Prostate gland (tissue), 2 donors: ENCODE data around the gene PIGK. TPM values are rescaled to one million over a fixed set of nuclear protein-coding genes. Genes with fewer than 3 reads are reported as not detected.

ENCODE experiments used
- DNase-seq: peaks from one replicate; pipeline ENCODE4 v3.0.0-alpha.2; 2019; ENCODE audit warnings: low spot score
- H3K27ac ChIP-seq, 2 donors: fragments of 200-600 bp; sonication (generic); 2 replicates each; pipeline ENCODE4 v1.5.1; 2017 to 2019
- H3K27me3 ChIP-seq: fragments of 200-600 bp; sonication (generic); replicated peaks from 2 replicates; pipeline ENCODE4 v1.5.1; 2019; ENCODE audit not compliant: insufficient read depth
- H3K36me3 ChIP-seq, 2 donors: fragments of 200-600 bp; sonication (generic); 1 replicate in 1 of 2; 2 replicates in 1 of 2; pipeline versions ENCODE4 v1.5.1 to v1.8.1; 2017 to 2019
- H3K4me1 ChIP-seq: fragments of 200-600 bp; sonication (generic); replicated peaks from 2 replicates; pipeline ENCODE4 v1.5.1; 2019
- H3K4me3 ChIP-seq, 2 donors: fragments of 200-600 bp; sonication (generic); 2 replicates each; pipeline ENCODE4 v1.5.1; 2017 to 2019
- H3K9me3 ChIP-seq: fragments of 200-600 bp; sonication (generic); 2 replicates; pipeline ENCODE4 v1.5.1; 2017
- CTCF ChIP-seq, 4 experiments: fragments of 200-600 bp in 2 of 4; fragments of 450-650 bp in 2 of 4; sonication (generic) in 2 of 4; IDR thresholded peaks; 1 replicate in 3 of 4; 2 replicates in 1 of 4; pipeline ENCODE4 v1.5.1; 2016 to 2019; ENCODE audit warnings: antibody characterized with exemption in 4 of 4, mild to moderate bottlenecking in 2 of 4, moderate library complexity in 2 of 4
- POLR2A ChIP-seq: fragments of 450-650 bp; IDR thresholded peaks from one replicate; pipeline ENCODE4 v1.6.1; 2016; ENCODE audit warnings: antibody characterized with exemption, mild to moderate bottlenecking
- POLR2AphosphoS5 ChIP-seq: sonication (generic); formaldehyde crosslinking; IDR thresholded peaks from one replicate; pipeline ENCODE4 v1.6.1; 2017; ENCODE audit warnings: antibody characterized with exemption
- WGBS: methylation state at CpG from one replicate; pipeline ENCODE4 v1.1.5; 2018; 5-methylcytosine and 5-hydroxymethylcytosine counted together
- intact Hi-C: fragments of 100-400 bp; cut with DNase I; formaldehyde crosslinking; loops from one replicate; pipeline ENCODE4 v1.14.2; 2022
- total RNA-seq, 2 donors: library from RNA; depleted of rRNA; stranded (reverse); fragments of >200 nt; gene quantifications; one replicate each; pipeline ENCODE4 v1.1.0, GENCODE V29; 2016

PIGK gene
- 10 to 100 TPM; 20.4 to 25.9 TPM for total RNA-seq

- intact Hi-C loops = no loop called here
- H3K36me3 ChIP-seq = no peaks in the 10 kb centered on the region
- WGBS = 1% methylated on average over 31 of the region's 31 CpGs
- peak within 1 kb of the TSS; percentile 77 to 79 for H3K27ac ChIP-seq
- peak; percentile 85 for TF ChIP-seq POLR2AphosphoS5
- no peak for TF ChIP-seq POLR2A
- TF ChIP-seq CTCF (IDR thresholded peaks at IDR 0.05) = no peak
- no peaks in the 10 kb centered on the region for H3K27me3 ChIP-seq
- no peaks in the 10 kb centered on the region for H3K9me3 ChIP-seq
- H3K4me3 ChIP-seq = peak within 1 kb of the TSS; percentile 60 to 65
- H3K4me1 ChIP-seq = no peaks in the 10 kb centered on the region
- peak; percentile 86 for DNase-seq
These were observed at the start of gene PIGK for GRCh38 chr1:77219166-77219887. TSS of gene PIGK (minus strand) at chr1:77219430. CDS start at chr1:77219402, 28 bp downstream.

DNA sequence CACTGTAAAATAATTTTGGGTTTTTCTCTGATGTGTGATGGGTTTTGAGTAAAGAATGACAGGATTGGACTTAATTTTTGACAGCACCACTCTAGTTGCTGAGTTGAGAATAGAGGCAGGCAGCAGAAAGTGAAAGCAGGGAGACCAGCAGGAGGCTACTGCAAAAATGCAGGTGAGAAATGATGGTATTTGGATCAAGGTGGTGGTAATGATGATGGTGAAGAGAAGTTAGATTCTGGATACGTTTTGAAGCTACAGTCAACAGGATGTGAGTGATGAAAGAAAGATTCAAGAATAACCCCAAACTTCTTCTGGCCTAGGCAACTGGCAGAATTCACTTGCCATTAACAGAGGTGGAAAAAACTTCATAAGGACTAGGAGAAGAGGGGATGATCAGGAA is 47.8 kb upstream of the PIGK start:
- Histone ChIP-seq H3K4me1 (no peaks in the 10 kb centered on the region), H3K4me3 (no peak overlapping the region), H3K36me3 (no peaks in the 10 kb centered on the region), H3K9me3 (no peaks in the 10 kb centered on the region), H3K27me3 (no peaks in the 10 kb centered on the region), H3K27ac (no peak overlapping the region)
- intact Hi-C loops = no loop called here
- DNase-seq = no peak
- TF ChIP-seq POLR2AphosphoS5 = no peak
- TF ChIP-seq POLR2A = no peak
- no peak for TF ChIP-seq CTCF (IDR thresholded peaks at IDR 0.05)
- WGBS = 61% methylated on average over 1 of the region's 1 CpG

GRCh38 chr1:77265180-77265579 is 46.0 kb upstream of the PIGK start:
- 33% methylated on average over 1 of the region's 1 CpG for WGBS
- TF ChIP-seq POLR2AphosphoS5 (no peak), CTCF (IDR thresholded peaks at IDR 0.05) (no peak), POLR2A (no peak)
- Histone ChIP-seq H3K27me3 (no peaks in the 10 kb centered on the region), H3K4me3 (no peak overlapping the region), H3K9me3 (no peaks in the 10 kb centered on the region), H3K4me1 (no peaks in the 10 kb centered on the region), H3K27ac (no peak overlapping the region), H3K36me3 (no peaks in the 10 kb centered on the region)
- intact Hi-C loops = no loop called here
- DNase-seq = no peak

DNA sequence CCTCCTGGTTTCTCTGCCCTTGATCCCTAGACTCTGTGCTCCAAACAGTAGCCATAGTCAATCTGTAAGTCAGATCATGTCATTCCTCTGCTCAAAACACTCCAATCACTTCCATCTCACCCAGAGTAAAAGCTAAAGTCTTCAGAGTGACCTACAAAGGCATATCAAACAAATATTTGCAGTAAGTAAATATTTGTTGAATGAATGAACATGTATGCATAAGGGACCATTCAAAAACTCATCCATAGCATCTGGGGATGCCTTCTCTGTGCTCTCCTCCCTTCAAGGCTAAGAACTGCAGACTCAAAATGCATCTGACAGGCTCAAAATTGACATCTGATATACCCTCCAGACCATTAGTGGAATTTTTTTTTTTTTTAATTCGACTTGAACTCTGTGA is 44.5 kb upstream of the PIGK start:
- TF ChIP-seq POLR2AphosphoS5 = no peak
- no peak for TF ChIP-seq POLR2A
- TF ChIP-seq CTCF (IDR thresholded peaks at IDR 0.05) = no peak
- intact Hi-C loops = no loop called here
- no peaks in the 10 kb centered on the region for H3K36me3 ChIP-seq

DNA sequence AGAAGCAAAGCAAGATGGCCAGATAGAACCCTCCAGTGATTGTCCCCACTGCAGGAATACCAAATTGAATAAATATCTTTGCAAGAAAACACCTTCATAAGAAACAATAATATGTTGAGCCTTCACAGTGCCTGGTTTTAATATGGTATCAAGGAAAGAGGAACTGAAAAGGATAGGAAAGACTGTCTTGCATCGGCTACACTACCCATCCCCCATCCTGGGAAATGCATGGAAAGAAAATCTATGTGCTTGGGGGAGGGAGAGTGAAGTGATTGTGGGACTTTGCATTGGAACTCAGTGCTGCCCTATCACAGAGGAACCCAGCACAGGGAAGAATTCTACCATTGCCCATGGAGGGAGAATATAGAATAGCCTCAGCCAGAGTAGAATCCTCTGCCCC is 34.0 kb upstream of the PIGK start:
- Histone ChIP-seq H3K4me3 (no peak overlapping the region), H3K9me3 (no peaks in the 10 kb centered on the region), H3K27ac (no peak overlapping the region), H3K36me3 (no peaks in the 10 kb centered on the region), H3K27me3 (no peaks in the 10 kb centered on the region), H3K4me1 (no peaks in the 10 kb centered on the region)
- no peak for DNase-seq
- TF ChIP-seq POLR2A (no peak), CTCF (IDR thresholded peaks at IDR 0.05) (no peak), POLR2AphosphoS5 (no peak)
- 75% methylated on average over 1 of the region's 1 CpG for WGBS
- intact Hi-C loops = no loop called here

More for the DNA sequence above, 44.5 kb upstream of the PIGK start:
- DNase-seq = no peak
- Histone ChIP-seq H3K27me3 (no peaks in the 10 kb centered on the region), H3K27ac (no peak overlapping the region), H3K4me3 (no peak overlapping the region), H3K4me1 (no peaks in the 10 kb centered on the region), H3K9me3 (no peaks in the 10 kb centered on the region)
- WGBS = 78% methylated on average over 1 of the region's 1 CpG
